Stomach smooth muscle (tissue), 2 donors: ENCODE data around the gene HRK.

Source experiments
- H3K27ac ChIP-seq: one replicate; pipeline ENCODE4 v1.7.0; 2013; ENCODE audit warnings: mild to moderate bottlenecking, low read length, inconsistent platforms
- H3K27me3 ChIP-seq, 2 donors: one replicate each; pipeline ENCODE4 v1.7.0; 2013; ENCODE audit warnings: low read length in 2 of 2; ENCODE audit not compliant: insufficient read depth in 2 of 2, control insufficient read depth in 1 of 2
- H3K36me3 ChIP-seq, 2 donors: one replicate each; pipeline ENCODE4 v1.7.0; 2013; ENCODE audit warnings: low read length in 2 of 2; ENCODE audit not compliant: control insufficient read depth in 2 of 2, insufficient read depth in 2 of 2
- H3K4me1 ChIP-seq: one replicate; pipeline ENCODE4 v1.7.0; 2013; ENCODE audit warnings: low read length; ENCODE audit not compliant: control insufficient read depth, insufficient read depth
- H3K4me3 ChIP-seq, 2 donors: one replicate each; pipeline ENCODE4 v1.7.0; 2013; ENCODE audit warnings: low read length in 2 of 2
- H3K9ac ChIP-seq, 2 donors: one replicate each; pipeline ENCODE4 v1.7.0; 2013; ENCODE audit warnings: low read length in 2 of 2, mild to moderate bottlenecking in 1 of 2
- H3K9me3 ChIP-seq, 2 donors: one replicate each; pipeline ENCODE4 v1.7.0; 2013; ENCODE audit warnings: low read length in 2 of 2; ENCODE audit not compliant: control insufficient read depth in 2 of 2
- donor health status: healthy.
- donor health status: Pancreatic carcinoma.

HRK gene

GRCh38 chr12:116881325-116881876 lies at the start of gene HRK:
Gene HRK (minus strand): TSS chr12:116881441. CDS start chr12:116881307, 134 bp downstream.
- Histone ChIP-seq H3K27ac (no peak within 1 kb of the TSS), H3K9me3 (no peaks in the 10 kb centered on the region), H3K4me1 (peaks cover 26% of the 10 kb centered on the region), H3K27me3 (peaks cover 56 to 68% of the 10 kb centered on the region in 2 donors), H3K36me3 (no peaks in the 10 kb centered on the region), H3K4me3 (peak within 1 kb of the TSS; percentile 46 to 55), H3K9ac (no peak within 1 kb of the TSS)

- no peak overlapping the region for H3K27ac ChIP-seq
- H3K4me1 ChIP-seq: peaks cover 6% of the 10 kb centered on the region
- H3K36me3 ChIP-seq: peaks cover 4 to 10% of the 10 kb centered on the region in 2 donors
Observed at GRCh38 chr12:116929885-116930284, 48.6 kb upstream of the HRK start.

DNA sequence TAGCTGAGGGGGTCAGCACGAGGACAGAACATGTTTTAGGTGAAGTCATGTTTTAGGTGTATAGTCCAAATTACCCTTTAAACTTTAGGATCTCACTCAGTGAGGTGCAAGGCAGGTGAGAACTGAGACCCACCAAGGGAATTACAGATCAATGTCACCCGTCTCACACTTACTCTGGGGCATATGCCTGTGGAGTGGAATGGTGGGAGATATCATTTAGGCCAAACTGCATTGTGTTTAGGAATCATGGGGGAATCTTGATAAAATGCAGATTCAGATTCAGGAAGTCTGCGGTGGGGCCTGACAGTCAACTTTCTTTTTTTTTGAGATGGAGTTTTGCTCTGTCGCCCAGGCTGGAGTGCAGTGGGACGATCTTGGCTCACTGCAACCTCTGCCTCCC lies 47.3 kb upstream of the HRK start:
- no peak overlapping the region for H3K4me3 ChIP-seq
- no peaks in the 10 kb centered on the region for H3K27me3 ChIP-seq
- H3K36me3 ChIP-seq: peaks cover 4 to 10% of the 10 kb centered on the region in 2 donors
- no peak overlapping the region for H3K9ac ChIP-seq
- H3K4me1 ChIP-seq: peaks cover 6% of the 10 kb centered on the region
- H3K27ac ChIP-seq: no peak overlapping the region
- no peaks in the 10 kb centered on the region for H3K9me3 ChIP-seq

More at GRCh38 chr12:116929885-116930284, 48.6 kb upstream of the HRK start:
- H3K9me3 ChIP-seq: no peaks in the 10 kb centered on the region
- no peak overlapping the region for H3K4me3 ChIP-seq
- no peak overlapping the region for H3K9ac ChIP-seq
- H3K27me3 ChIP-seq: no peaks in the 10 kb centered on the region

DNA sequence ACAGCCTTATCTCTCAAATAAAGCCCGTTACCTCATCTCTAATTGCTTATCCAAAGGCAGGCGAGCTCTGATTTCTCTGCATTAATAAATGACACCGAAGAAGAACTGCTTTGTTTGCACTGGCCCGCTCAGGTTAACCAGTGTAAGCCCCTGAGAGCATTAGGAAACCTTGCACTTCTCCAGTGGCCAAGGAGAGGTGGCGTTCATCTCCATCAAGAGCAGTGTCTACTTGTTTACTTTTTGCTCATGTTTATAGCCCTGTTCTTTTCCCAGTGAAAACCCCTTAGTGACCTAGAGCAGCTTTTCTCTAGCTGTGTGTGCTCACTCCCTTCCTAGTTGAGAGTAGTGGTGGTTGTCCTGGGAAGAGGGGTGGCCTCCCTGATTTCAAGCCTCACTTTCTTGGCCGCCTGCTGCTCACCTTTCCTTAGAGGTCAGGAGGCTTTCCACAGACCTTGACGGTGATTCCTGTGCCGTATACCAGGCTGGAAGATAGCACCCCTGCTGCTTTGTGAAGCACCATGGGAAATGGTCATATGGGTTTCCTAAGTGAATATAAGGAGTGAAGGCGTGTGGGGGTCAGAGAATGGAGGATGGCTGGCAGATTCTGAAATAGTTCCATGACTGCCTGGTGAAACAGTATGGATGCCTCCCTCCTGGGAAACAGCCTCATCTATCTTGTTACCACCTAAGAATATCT lies 46.2 kb upstream of the HRK start:
- peaks cover 2% of the 10 kb centered on the region for H3K4me1 ChIP-seq
- no peaks in the 10 kb centered on the region for H3K9me3 ChIP-seq
- no peaks in the 10 kb centered on the region for H3K27me3 ChIP-seq
- no peak overlapping the region for H3K27ac ChIP-seq
- H3K4me3 ChIP-seq: no peak overlapping the region
- H3K9ac ChIP-seq: no peak overlapping the region
- H3K36me3 ChIP-seq: peaks cover 4 to 10% of the 10 kb centered on the region in 2 donors

DNA sequence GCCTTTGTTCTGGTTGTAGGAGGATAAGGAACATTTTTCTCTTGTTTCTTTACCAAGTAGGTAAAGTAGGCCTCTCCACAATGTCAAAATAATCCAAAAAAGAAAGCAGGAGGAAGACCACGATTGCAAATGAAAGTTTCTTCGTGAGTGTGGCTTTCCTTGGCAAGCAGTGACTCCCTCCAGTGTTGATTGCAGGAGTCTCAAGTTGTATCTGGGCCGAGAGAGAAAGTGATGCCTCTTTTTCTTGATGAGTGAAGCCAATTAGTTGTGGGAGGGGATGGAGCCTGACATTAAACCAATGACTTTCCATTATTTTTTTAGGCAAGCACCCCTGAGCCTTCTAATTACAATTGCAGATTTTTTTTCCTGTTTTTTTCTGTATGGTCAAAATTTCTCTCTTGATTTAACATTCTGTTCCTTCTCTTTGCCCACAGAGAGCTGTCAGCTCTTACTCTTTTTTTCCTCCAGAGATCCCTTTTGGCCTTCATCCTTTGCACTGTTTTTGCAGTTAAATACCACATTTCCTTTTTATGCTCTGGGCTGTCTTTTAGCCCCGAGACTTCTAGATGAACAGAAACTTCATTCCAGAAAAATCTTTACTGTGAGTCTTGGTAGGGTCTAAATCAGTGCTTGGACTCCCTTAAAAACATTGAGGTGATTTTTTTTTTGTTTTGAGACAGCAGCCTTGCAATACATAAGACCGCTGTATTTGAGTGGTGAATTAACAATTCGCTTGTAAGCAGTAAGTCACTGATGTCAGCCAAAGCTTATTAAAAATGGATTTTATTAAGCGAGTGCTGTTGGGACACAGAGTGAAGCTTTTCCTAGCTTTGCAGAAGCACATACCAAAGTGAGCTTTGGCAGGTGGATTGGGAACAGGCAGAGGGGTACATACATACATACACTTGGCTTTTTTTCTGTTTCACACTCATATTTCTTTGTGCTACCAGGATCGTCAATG lies 45.3 kb upstream of the HRK start:
- peaks cover 4 to 10% of the 10 kb centered on the region in 2 donors for H3K36me3 ChIP-seq
- H3K9me3 ChIP-seq: no peaks in the 10 kb centered on the region
- peaks cover 2% of the 10 kb centered on the region for H3K4me1 ChIP-seq
- no peak overlapping the region for H3K27ac ChIP-seq
- no peak overlapping the region for H3K4me3 ChIP-seq
- no peaks in the 10 kb centered on the region for H3K27me3 ChIP-seq
- no peak overlapping the region for H3K9ac ChIP-seq

DNA sequence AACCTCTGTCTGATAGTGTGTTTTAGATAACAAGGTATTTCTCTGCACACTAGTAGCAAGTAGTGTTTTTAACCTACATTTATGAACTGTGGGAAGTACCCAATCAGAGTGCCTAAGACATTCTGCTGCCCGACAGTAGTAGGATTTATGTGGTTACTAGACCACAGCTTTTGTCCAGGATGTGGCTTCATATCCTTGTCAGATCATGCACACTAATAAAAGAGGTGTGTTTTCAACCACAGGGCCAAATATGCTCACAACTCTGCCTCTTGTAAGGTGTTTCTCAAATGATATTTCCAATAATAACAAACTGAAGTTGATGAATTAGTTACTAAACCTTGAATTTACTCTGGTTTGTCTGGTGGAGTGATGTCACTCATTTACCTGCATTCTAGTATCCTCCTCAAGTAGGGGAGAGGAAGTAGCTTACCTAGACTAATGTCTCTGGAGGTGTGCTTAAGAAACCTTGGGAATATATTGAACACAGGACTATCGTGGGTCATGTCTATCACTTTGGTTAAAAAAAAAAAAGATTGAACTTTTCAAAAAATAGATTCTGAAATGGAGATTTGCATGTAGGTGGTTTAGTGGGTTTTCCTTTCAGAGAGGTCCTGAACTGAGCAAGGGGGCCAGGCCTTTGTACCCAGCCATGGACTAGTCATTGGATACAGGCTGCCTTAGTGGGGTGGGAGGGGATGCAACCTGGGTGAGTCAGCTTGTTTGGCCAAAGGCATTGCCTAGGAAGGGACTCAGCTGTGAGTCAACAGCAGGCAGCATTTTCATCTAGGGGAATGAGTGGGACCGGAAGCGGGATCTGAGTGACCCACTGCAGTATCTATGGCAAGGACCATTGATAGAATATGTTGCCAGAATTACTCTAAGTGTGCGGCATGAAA lies 43.6 kb upstream of the HRK start:
- H3K36me3 ChIP-seq: peaks cover 4 to 8% of the 10 kb centered on the region in 2 donors
- H3K9me3 ChIP-seq: no peaks in the 10 kb centered on the region
- H3K4me1 ChIP-seq: peaks cover 2% of the 10 kb centered on the region
- no peaks in the 10 kb centered on the region for H3K27me3 ChIP-seq
- no peak overlapping the region for H3K4me3 ChIP-seq
- H3K27ac ChIP-seq: no peak overlapping the region
- H3K9ac ChIP-seq: no peak overlapping the region

DNA sequence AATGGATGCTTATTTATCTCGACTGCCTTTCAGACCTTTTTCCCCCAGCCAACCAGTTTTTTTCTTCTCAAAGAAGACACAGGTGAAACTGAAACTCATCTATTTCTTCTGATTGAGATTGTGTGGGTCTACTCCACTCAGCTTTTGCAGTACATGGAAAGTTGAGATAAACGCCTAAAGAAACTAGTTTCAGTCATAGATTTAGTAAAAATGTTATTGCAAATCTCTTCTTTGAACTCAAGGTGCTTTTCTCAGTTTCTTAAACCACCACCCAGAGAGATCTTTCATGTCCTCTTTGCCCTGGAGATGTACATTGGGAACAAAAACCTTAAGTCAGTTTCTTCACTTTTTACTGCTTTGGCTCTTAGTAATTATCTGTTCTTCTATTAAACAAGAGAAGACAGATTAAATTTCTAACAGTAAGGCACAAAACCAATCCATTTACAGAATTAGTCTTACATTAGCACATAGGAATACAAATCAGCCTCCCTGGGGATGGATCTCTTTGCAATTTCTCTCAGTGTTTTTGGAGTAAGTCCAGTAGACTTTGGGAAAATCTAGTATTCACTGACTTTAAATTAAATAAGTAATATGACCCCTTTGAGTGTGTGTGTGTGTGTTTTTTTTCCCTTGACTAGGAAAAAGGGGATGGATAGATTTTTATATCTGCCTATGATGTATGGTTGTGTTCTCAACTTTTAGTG lies 41.1 kb upstream of the HRK start:
- no peak overlapping the region for H3K27ac ChIP-seq
- no peak overlapping the region for H3K4me3 ChIP-seq
- H3K27me3 ChIP-seq: no peaks in the 10 kb centered on the region
- H3K9me3 ChIP-seq: no peaks in the 10 kb centered on the region
- no peak overlapping the region for H3K9ac ChIP-seq
- peaks cover 2% of the 10 kb centered on the region for H3K4me1 ChIP-seq
- H3K36me3 ChIP-seq: peaks cover 0 to 3% of the 10 kb centered on the region in 2 donors

DNA sequence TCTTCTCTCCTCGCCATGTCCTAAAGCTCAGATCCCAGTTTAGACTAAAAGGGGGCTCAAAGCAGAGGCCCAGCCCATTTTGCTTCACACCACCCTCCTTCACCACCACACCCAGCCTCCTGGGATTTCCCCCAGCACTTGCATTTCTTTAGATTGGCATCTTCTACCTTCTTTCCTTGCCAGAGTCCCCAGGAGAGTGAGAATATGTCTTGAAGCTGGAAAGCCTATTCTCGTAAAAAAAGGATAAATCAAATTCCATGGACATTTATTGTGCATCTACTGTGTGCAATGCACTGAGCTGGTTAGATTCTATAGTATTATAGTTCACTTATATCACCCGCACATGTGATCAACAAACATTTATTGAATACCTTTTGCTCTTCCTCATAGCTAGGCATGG lies 39.7 kb upstream of the HRK start:
- Histone ChIP-seq H3K4me3 (no peak overlapping the region), H3K4me1 (peaks cover 2% of the 10 kb centered on the region), H3K27me3 (no peaks in the 10 kb centered on the region), H3K27ac (no peak overlapping the region), H3K36me3 (peaks cover 0 to 3% of the 10 kb centered on the region in 2 donors), H3K9me3 (no peaks in the 10 kb centered on the region), H3K9ac (no peak overlapping the region)

DNA sequence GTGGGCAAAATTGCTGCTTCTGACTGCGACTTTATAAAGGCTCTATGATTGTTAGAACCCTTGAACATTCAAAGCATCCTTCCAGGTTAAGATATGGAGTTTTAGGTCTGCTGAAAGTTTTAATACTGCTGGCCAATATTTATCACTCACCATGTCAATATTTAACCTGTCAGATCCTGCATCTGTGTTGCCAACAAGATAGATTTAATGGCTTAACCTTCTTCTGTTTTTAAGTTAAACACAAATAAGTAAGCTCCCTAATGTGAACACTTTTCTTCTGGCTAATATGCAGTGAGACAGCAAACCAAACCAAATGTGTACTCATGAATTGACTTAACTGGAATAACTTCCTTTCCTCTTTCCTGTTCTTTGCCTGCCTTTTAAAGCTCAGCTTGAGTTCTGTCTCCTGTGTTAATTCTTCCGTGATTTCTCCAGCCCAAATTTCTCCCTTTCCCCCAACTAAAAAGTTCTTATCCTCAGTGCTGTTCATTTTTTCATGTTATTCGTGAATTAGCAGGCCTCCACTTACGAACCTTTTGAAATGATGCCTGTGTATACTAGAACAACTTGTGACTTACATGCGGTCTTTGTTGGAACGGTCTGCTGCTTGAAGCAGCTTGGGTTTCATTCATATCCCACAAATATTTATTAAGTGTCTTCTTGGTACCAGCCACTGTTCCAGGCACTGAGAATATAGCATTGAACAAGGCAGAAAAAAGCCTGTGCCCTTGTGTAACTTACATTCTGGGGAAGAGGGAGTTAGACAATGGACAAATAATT lies 38.7 kb upstream of the HRK start:
- no peak overlapping the region for H3K27ac ChIP-seq
- H3K27me3 ChIP-seq: no peaks in the 10 kb centered on the region
- no peak overlapping the region for H3K4me3 ChIP-seq
- no peak overlapping the region for H3K9ac ChIP-seq
- no peaks in the 10 kb centered on the region for H3K4me1 ChIP-seq
- H3K9me3 ChIP-seq: no peaks in the 10 kb centered on the region
- H3K36me3 ChIP-seq: peaks cover 0 to 3% of the 10 kb centered on the region in 2 donors
